DOHH2 (cell line): ENCODE results near the gene DCP1A.

Experiments
- CTCF ChIP-seq: fragments of 200-600 bp; sonication (generic); IDR thresholded peaks from one replicate; pipeline ENCODE4 v1.5.1; 2014; ENCODE audit warnings: antibody characterized with exemption, mild to moderate bottlenecking, low read depth, low read length; ENCODE audit not compliant: poor library complexity, severe bottlenecking
- EZH2phosphoT487 ChIP-seq: fragments of 200-600 bp; sonication (generic); IDR thresholded peaks from 2 replicates; pipeline ENCODE4 v1.6.1; 2017; ENCODE audit warnings: borderline replicate concordance, mild to moderate bottlenecking, antibody characterized with exemption, low read length, moderate library complexity, mixed read lengths

GRCh38 chr3:53253707-53254508 lies 93.4 kb downstream of the DCP1A start:
- TF ChIP-seq CTCF (no peak), EZH2phosphoT487 (no peak)
